Cardiac fibroblast (primary cell): ENCODE results near the gene ELF4.
A peak's percentile ranks its signal among the peaks of the same experiment; 100 is the strongest.

ENCODE experiments used
- DNase-seq, 2 donors: peaks; one replicate each; pipeline versions ENCODE4 v3.0.0 to v3.0.0-alpha.2; 2010; ENCODE audit warnings: low read depth in 2 of 2
- H3K4me3 ChIP-seq, 2 donors: replicated peaks in 1 of 2; 1 replicate in 1 of 2; 2 replicates in 1 of 2; pipeline ENCODE4 v1.5.1; 2011; ENCODE audit warnings: low read depth in 2 of 2, low read length in 2 of 2, mild to moderate bottlenecking in 2 of 2, moderate library complexity in 1 of 2
- TF ChIP-seq, protein P1 (sequence below): IDR thresholded peaks from one replicate; pipeline ENCODE4 v1.5.1; 2011; ENCODE audit warnings: low read depth, mild to moderate bottlenecking, low read length, inconsistent platforms

Gene ELF4

DNA sequence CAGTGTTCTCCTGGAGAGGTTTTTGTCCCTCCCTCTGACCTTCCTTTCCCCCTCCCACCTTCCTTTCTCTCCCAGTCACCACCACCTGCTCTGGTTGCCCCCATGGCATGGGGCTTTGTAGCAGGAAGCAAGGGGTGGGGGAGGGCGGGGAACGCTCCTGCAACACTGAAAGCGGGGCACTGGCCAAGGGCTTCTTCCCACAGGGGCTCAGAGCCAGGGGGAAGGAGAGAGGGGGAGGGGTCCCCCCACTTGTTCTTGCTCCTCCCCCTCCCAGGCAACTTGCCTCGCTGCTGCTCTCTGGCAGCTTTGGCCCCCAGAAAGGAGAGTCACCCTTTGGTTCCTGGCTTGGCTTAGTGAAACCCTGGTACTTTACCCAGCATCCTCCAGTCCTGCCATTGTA lies 79.5 kb downstream of the ELF4 start:
- no peak for DNase-seq
- TF ChIP-seq, protein P1, sequence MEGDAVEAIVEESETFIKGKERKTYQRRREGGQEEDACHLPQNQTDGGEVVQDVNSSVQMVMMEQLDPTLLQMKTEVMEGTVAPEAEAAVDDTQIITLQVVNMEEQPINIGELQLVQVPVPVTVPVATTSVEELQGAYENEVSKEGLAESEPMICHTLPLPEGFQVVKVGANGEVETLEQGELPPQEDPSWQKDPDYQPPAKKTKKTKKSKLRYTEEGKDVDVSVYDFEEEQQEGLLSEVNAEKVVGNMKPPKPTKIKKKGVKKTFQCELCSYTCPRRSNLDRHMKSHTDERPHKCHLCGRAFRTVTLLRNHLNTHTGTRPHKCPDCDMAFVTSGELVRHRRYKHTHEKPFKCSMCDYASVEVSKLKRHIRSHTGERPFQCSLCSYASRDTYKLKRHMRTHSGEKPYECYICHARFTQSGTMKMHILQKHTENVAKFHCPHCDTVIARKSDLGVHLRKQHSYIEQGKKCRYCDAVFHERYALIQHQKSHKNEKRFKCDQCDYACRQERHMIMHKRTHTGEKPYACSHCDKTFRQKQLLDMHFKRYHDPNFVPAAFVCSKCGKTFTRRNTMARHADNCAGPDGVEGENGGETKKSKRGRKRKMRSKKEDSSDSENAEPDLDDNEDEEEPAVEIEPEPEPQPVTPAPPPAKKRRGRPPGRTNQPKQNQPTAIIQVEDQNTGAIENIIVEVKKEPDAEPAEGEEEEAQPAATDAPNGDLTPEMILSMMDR = no peak
- H3K4me3 ChIP-seq = no peak overlapping the region

- peak; percentile 56 to 62 for DNase-seq
- H3K4me3 ChIP-seq = no peak overlapping the region
- TF ChIP-seq, protein P1 = peak; percentile 72
These were observed 82.1 kb downstream of the ELF4 start for GRCh38 chrX:130028196-130028595.

GRCh38 chrX:130027569-130027968 lies 82.7 kb downstream of the ELF4 start:
- TF ChIP-seq, protein P1 = no peak
- no peak overlapping the region for H3K4me3 ChIP-seq
- no peak for DNase-seq

GRCh38 chrX:130025256-130025655 lies 85.0 kb downstream of the ELF4 start:
- no peak overlapping the region for H3K4me3 ChIP-seq
- no peak for DNase-seq
- TF ChIP-seq, protein P1 = no peak

DNA sequence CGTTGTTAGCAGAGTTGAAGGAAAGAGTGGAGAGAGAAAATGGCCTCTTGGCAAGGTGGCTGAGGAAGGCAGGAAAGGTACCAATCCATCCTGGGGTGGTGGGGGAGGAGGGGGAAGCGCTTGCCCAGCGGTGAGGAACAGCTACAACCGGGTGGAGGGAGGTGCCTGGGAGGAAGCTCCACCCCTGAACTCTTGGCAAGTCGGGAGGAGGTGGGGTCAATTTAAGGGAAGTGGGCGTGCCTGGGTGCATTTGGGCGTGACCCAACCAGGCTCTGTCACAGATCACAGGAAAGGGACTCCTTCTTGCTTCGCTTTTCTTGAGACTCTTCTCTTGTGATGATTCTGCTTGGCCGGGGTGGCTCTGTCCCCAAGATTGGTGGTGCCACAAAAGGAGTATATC lies 86.2 kb downstream of the ELF4 start:
- DNase-seq = peak; percentile 73 to 74
- TF ChIP-seq, protein P1 = no peak
- H3K4me3 ChIP-seq = no peak overlapping the region

DNA sequence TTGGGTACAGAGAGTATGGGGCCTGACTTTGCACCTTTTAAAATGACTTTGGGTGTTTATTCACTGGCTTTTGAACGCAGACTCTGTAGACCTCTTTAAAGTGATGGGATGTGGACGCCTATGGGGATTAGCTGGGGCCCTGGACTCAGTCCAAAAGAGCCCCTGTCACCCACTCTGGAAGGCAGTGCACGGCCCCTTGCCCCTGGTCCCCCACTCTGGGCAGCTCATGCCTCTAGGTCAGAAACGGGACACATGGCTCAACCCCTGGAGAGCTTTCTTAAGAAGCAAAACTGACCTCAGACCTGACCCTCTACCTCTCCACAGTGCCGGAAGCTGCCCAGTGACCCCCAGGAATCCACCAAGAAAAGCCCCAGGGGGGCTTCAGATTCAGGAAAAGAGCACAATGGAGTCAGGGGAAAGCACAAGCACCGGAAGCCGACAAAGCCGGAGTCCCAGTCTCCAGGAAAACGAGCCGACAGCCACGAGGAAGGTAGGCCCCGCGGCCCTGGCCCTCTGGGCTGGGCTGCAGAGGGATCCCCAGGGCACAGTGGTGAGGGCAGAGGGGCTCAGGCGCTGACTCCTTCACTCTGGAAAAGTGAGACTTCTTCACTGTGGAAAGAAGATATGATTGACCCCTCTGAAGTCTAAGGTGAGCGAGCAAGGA lies 89.5 kb downstream of the ELF4 start:
- TF ChIP-seq, protein P1 = no peak
- no peak for DNase-seq

GRCh38 chrX:130018143-130018542 lies 92.2 kb downstream of the ELF4 start:
- no peak for DNase-seq
- TF ChIP-seq, protein P1 = no peak
- no peak overlapping the region for H3K4me3 ChIP-seq

More for the DNA sequence above, 89.5 kb downstream of the ELF4 start:
- H3K4me3 ChIP-seq = no peak overlapping the region
